ENCODE results near the gene DYNLT1. TPM values are rescaled to one million over a fixed set of nuclear protein-coding genes. Genes with fewer than 3 reads are reported as not detected.

The DYNLT1 gene
- total RNA-seq, 1 donor = 54.3 TPM

DNA sequence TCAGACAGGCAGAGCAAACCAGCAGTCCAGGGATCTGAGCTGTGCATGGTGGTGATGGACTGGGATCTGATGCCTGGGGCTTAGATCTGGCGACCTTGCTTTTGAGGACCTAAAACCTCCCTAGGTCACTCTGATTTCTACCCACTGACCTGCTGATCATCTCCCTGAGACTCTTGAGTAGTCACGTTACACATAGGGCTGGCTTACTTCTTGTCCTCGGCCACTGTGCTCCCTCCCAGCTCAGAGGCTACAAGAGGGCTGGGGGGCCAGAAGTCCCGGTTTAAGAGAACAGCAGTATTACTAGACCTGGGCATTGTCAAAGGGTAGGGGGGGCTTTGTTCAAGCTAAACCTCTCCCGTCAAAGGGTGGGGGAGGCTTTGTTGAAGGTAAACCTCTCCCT is 5.5 kb downstream of the DYNLT1 start:
- no peak for TF ChIP-seq CTCF (IDR thresholded peaks at IDR 0.05; ENCODE audit: extremely low read depth, low read depth, low read length)
- peaks cover 29% of the 10 kb centered on the region for H3K4me1 ChIP-seq (ENCODE audit: insufficient read depth, low read length)
- no peak for DNase-seq (ENCODE audit: insufficient read length, low spot score, missing footprints)
- H3K36me3 ChIP-seq (ENCODE audit: insufficient read depth, low read length) = peaks cover 42% of the 10 kb centered on the region
- H4K20me1 ChIP-seq (ENCODE audit: insufficient read depth, low read length) = peaks cover 18% of the 10 kb centered on the region
- H3K27ac ChIP-seq (ENCODE audit: low read depth, low read length) = peak overlapping the region; percentile 2
- H3K9me3 ChIP-seq (ENCODE audit: low read depth, low read length) = no peaks in the 10 kb centered on the region
- no peak overlapping the region for H3K4me3 ChIP-seq (ENCODE audit: insufficient read depth, low read length)
- peaks cover 64% of the 10 kb centered on the region for H3K79me2 ChIP-seq (ENCODE audit: insufficient read depth, low read length)
- no peak overlapping the region for H2AFZ ChIP-seq (ENCODE audit: low read length)
- H3K27me3 ChIP-seq (ENCODE audit: insufficient read depth, low read length) = no peaks in the 10 kb centered on the region
- H3K4me2 ChIP-seq (ENCODE audit: insufficient read depth, low read length) = no peak overlapping the region

DNA sequence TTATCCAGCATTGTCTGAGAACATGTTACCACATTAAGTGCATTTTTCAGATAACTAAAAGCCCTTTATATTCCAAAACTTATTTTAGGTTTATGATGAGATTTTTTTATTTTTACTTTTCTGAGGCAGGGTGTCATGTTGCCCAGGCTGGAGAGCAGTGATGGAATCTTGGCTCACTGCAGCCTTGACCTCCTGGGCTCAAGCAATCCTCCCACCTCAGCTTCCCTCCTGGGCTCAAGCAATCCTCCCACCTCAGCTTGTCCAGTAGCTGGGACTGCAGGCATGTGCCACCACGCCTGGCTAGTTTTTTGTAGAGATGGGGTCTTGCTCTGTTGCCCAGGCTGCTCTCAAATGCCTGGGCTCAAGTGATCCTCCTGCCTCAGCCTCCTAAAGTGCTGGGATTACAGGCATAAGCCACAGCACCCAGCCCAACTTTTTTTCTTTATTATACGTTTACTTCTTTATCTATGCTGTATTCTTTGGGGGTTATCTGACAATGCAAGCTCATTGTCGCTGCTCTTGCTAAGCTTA is 6.2 kb downstream of the DYNLT1 start:
- Histone ChIP-seq H3K4me3 (ENCODE audit: insufficient read depth, low read length) (no peak overlapping the region), H4K20me1 (ENCODE audit: insufficient read depth, low read length) (peaks cover 18% of the 10 kb centered on the region), H3K36me3 (ENCODE audit: insufficient read depth, low read length) (peaks cover 46% of the 10 kb centered on the region), H3K27ac (ENCODE audit: low read depth, low read length) (peak overlapping the region; percentile 2), H2AFZ (ENCODE audit: low read length) (no peak overlapping the region), H3K4me1 (ENCODE audit: insufficient read depth, low read length) (peaks cover 29% of the 10 kb centered on the region), H3K4me2 (ENCODE audit: insufficient read depth, low read length) (no peak overlapping the region), H3K79me2 (ENCODE audit: insufficient read depth, low read length) (peaks cover 59% of the 10 kb centered on the region), H3K27me3 (ENCODE audit: insufficient read depth, low read length) (no peaks in the 10 kb centered on the region), H3K9me3 (ENCODE audit: low read depth, low read length) (no peaks in the 10 kb centered on the region)
- no peak for TF ChIP-seq CTCF (IDR thresholded peaks at IDR 0.05; ENCODE audit: extremely low read depth, low read depth, low read length)
- DNase-seq (ENCODE audit: insufficient read length, low spot score, missing footprints) = no peak

DNA sequence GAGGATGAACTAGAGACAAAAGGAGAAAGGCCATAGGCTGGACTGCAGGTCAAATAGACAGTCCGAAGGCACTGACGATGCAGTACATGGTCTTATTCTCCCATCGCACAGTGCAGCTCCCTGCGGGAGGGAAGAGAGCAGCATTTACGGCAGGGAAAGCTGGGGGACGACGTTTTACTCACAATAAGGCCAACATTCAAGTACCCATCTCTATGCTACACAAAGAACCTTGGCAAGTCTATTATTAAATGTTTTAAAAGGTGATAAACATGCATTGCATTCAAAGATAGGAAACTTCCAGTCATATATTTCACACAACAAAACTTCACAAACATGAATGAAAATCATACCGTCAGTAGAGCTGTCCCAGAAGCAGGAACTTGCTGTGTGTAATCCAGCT is 7.8 kb downstream of the DYNLT1 start:
- Histone ChIP-seq H3K79me2 (ENCODE audit: insufficient read depth, low read length) (peaks cover 54% of the 10 kb centered on the region), H4K20me1 (ENCODE audit: insufficient read depth, low read length) (peaks cover 11% of the 10 kb centered on the region), H3K27ac (ENCODE audit: low read depth, low read length) (no peak overlapping the region), H3K36me3 (ENCODE audit: insufficient read depth, low read length) (peaks cover 52% of the 10 kb centered on the region), H3K4me3 (ENCODE audit: insufficient read depth, low read length) (no peak overlapping the region), H3K4me2 (ENCODE audit: insufficient read depth, low read length) (no peak overlapping the region), H3K27me3 (ENCODE audit: insufficient read depth, low read length) (no peaks in the 10 kb centered on the region), H3K4me1 (ENCODE audit: insufficient read depth, low read length) (peaks cover 23% of the 10 kb centered on the region), H3K9me3 (ENCODE audit: low read depth, low read length) (no peaks in the 10 kb centered on the region), H2AFZ (ENCODE audit: low read length) (no peak overlapping the region)
- no peak for TF ChIP-seq CTCF (IDR thresholded peaks at IDR 0.05; ENCODE audit: extremely low read depth, low read depth, low read length)
- no peak for DNase-seq (ENCODE audit: insufficient read length, low spot score, missing footprints)

DNA sequence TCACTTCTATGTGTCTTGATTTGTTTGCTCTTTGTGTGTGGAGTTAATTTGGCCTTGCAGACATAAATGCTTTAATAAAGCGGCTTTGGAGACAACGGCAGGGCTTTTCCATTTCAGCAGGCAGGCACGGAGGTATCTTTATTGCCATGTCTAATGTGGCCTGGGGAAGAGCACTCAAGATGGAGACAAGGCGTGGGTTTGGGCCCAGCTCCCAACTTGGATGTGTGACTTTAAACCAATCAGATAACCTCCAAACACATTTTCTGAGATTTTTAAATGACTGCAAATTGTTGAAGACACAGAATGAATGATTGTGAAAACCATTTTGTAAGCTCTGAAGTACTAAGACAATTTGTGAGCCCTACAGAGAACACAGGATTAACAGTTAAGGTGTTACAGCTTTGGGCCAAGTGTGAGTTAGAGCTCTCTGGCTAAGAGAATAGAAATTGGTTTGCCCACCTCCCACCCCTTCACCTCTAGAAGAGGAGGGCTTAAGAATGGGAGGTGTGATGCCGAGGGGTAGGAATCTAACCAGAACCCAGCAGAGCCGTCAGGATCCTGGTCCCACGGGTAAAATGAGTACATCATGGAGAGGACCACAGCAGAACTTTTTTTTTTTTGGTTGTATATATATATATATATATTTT is 9.0 kb downstream of the DYNLT1 start:
- Histone ChIP-seq H3K4me1 (ENCODE audit: insufficient read depth, low read length) (peaks cover 29% of the 10 kb centered on the region), H3K9me3 (ENCODE audit: low read depth, low read length) (no peaks in the 10 kb centered on the region), H3K4me3 (ENCODE audit: insufficient read depth, low read length) (no peak overlapping the region), H3K79me2 (ENCODE audit: insufficient read depth, low read length) (peaks cover 43% of the 10 kb centered on the region), H2AFZ (ENCODE audit: low read length) (no peak overlapping the region), H3K36me3 (ENCODE audit: insufficient read depth, low read length) (peaks cover 49% of the 10 kb centered on the region), H3K27me3 (ENCODE audit: insufficient read depth, low read length) (no peaks in the 10 kb centered on the region), H3K4me2 (ENCODE audit: insufficient read depth, low read length) (no peak overlapping the region), H4K20me1 (ENCODE audit: insufficient read depth, low read length) (peaks cover 7% of the 10 kb centered on the region), H3K27ac (ENCODE audit: low read depth, low read length) (no peak overlapping the region)
- DNase-seq (ENCODE audit: insufficient read length, low spot score, missing footprints) = no peak
- TF ChIP-seq CTCF (IDR thresholded peaks at IDR 0.05; ENCODE audit: extremely low read depth, low read depth, low read length) = no peak
